Trophoblast cell (in vitro differentiated cells and primary cell): ENCODE data around the gene GPR35.

Source experiments
- DNase-seq, 2 donors: peaks; one replicate each; pipeline ENCODE4 v3.0.0-alpha.2; 2016
- H2AFZ ChIP-seq: 2 replicates; pipeline ENCODE4 v1.6.1; 2013; ENCODE audit warnings: low read length, moderate library complexity, mild to moderate bottlenecking; ENCODE audit not compliant: insufficient read depth, poor library complexity
- H2AK5ac ChIP-seq: 2 replicates; pipeline ENCODE4 v1.6.1; 2013; ENCODE audit warnings: mild to moderate bottlenecking, low read length
- H2BK120ac ChIP-seq: 2 replicates; pipeline ENCODE4 v1.6.1; 2013; ENCODE audit warnings: low read length, mild to moderate bottlenecking, moderate library complexity; ENCODE audit not compliant: insufficient read depth, poor library complexity
- H2BK12ac ChIP-seq: 2 replicates; pipeline ENCODE4 v1.6.1; 2013; ENCODE audit warnings: mild to moderate bottlenecking, low read length, moderate library complexity
- H2BK5ac ChIP-seq: 2 replicates; pipeline ENCODE4 v1.6.1; 2013; ENCODE audit warnings: low read length, low read depth, moderate library complexity, mild to moderate bottlenecking; ENCODE audit not compliant: poor library complexity
- H3K14ac ChIP-seq: 2 replicates; pipeline ENCODE4 v1.6.1; 2013; ENCODE audit warnings: mild to moderate bottlenecking, low read length
- H3K18ac ChIP-seq: 2 replicates; pipeline ENCODE4 v1.6.1; 2013; ENCODE audit warnings: mild to moderate bottlenecking, low read length
- H3K23ac ChIP-seq: 2 replicates; pipeline ENCODE4 v1.6.1; 2013; ENCODE audit warnings: low read length
- H3K27ac ChIP-seq: 2 replicates; pipeline ENCODE4 v1.5.1; 2013; ENCODE audit warnings: low read depth, mild to moderate bottlenecking, inconsistent platforms, low read length, moderate library complexity
- H3K27me3 ChIP-seq: 2 replicates; pipeline ENCODE4 v1.6.1; 2013; ENCODE audit warnings: inconsistent platforms, mild to moderate bottlenecking, low read length, moderate library complexity; ENCODE audit not compliant: insufficient read depth
- H3K36me3 ChIP-seq, 2 experiments: 1 replicate in 1 of 2; 2 replicates in 1 of 2; pipeline ENCODE4 v1.6.1; 2013; ENCODE audit warnings: low read length in 2 of 2, mild to moderate bottlenecking in 2 of 2, moderate library complexity in 1 of 2; ENCODE audit not compliant: insufficient read depth in 2 of 2, control insufficient read depth in 1 of 2
- H3K4ac ChIP-seq: 2 replicates; pipeline ENCODE4 v1.6.1; 2013; ENCODE audit warnings: low read depth, mild to moderate bottlenecking, low read length, moderate library complexity
- H3K4me1 ChIP-seq, 2 experiments: 1 replicate in 1 of 2; 2 replicates in 1 of 2; pipeline ENCODE4 v1.6.1; 2013; ENCODE audit warnings: low read length in 2 of 2, mild to moderate bottlenecking in 2 of 2, moderate library complexity in 1 of 2; ENCODE audit not compliant: insufficient read depth in 2 of 2, control insufficient read depth in 1 of 2
- H3K4me2 ChIP-seq: 2 replicates; pipeline ENCODE4 v1.6.1; 2013; ENCODE audit warnings: inconsistent platforms, mild to moderate bottlenecking, low read length, moderate library complexity
- H3K4me3 ChIP-seq: 2 replicates; pipeline ENCODE4 v1.5.1; 2013; ENCODE audit warnings: mild to moderate bottlenecking, low read depth, low read length, inconsistent platforms
- H3K79me1 ChIP-seq: one replicate; pipeline ENCODE4 v1.6.1; 2013; ENCODE audit warnings: low read length
- H3K79me2 ChIP-seq: 2 replicates; pipeline ENCODE4 v1.6.1; 2013; ENCODE audit warnings: low read length, mild to moderate bottlenecking; ENCODE audit not compliant: control insufficient read depth, insufficient read depth, poor library complexity
- H3K9ac ChIP-seq: 2 replicates; pipeline ENCODE4 v1.6.1; 2013; ENCODE audit warnings: mild to moderate bottlenecking, low read length
- H3K9me3 ChIP-seq: 2 replicates; pipeline ENCODE4 v1.6.1; 2013; ENCODE audit warnings: low read depth, mild to moderate bottlenecking, control low read depth, inconsistent platforms, low read length; ENCODE audit not compliant: insufficient read depth
- H4K12ac ChIP-seq: 2 replicates; pipeline ENCODE4 v1.6.1; 2013; ENCODE audit warnings: low read depth, mild to moderate bottlenecking, low read length, moderate library complexity
- H4K8ac ChIP-seq: 2 replicates; pipeline ENCODE4 v1.6.1; 2013; ENCODE audit warnings: low read depth, mild to moderate bottlenecking, low read length, moderate library complexity
- H4K91ac ChIP-seq: one replicate; pipeline ENCODE4 v1.6.1; 2013; ENCODE audit warnings: low read depth, mild to moderate bottlenecking, low read length, moderate library complexity
- WGBS: extraction: QIAGEN DNeasy Blood & Tissue Kit; methylation state at CpG from one replicate; pipeline ENCODE4 v1.1.7; 2013; ENCODE audit warnings: missing lambda C conversion rate; ENCODE audit not compliant: insufficient read length, insufficient coverage; ENCODE audit errors: extremely low coverage; 5-methylcytosine and 5-hydroxymethylcytosine counted together

Gene GPR35

GRCh38 chr2:240604939-240605716 lies 20.2 kb upstream of the GPR35 start:
- Histone ChIP-seq H3K4me1 (no peaks in the 10 kb centered on the region), H2BK12ac (no peak overlapping the region), H3K79me2 (no peaks in the 10 kb centered on the region), H3K27me3 (no peaks in the 10 kb centered on the region), H4K8ac (no peak overlapping the region), H3K4ac (no peak overlapping the region), H4K91ac (no peak overlapping the region), H3K4me2 (no peak overlapping the region), H3K79me1 (no peaks in the 10 kb centered on the region), H3K4me3 (no peak overlapping the region), H2BK5ac (no peak overlapping the region), H3K18ac (no peak overlapping the region), H3K14ac (no peak overlapping the region), H2AK5ac (no peak overlapping the region), H3K36me3 (peaks cover 0 to 4% of the 10 kb centered on the region in 2 experiments), H2AFZ (no peak overlapping the region), H3K23ac (no peak overlapping the region), H4K12ac (no peak overlapping the region), H2BK120ac (no peak overlapping the region), H3K27ac (no peak overlapping the region), H3K9ac (no peak overlapping the region), H3K9me3 (peaks cover 2% of the 10 kb centered on the region)
- DNase-seq, result no peak
- no CpG with 5 or more reads among the region's 19 CpGs for WGBS

DNA sequence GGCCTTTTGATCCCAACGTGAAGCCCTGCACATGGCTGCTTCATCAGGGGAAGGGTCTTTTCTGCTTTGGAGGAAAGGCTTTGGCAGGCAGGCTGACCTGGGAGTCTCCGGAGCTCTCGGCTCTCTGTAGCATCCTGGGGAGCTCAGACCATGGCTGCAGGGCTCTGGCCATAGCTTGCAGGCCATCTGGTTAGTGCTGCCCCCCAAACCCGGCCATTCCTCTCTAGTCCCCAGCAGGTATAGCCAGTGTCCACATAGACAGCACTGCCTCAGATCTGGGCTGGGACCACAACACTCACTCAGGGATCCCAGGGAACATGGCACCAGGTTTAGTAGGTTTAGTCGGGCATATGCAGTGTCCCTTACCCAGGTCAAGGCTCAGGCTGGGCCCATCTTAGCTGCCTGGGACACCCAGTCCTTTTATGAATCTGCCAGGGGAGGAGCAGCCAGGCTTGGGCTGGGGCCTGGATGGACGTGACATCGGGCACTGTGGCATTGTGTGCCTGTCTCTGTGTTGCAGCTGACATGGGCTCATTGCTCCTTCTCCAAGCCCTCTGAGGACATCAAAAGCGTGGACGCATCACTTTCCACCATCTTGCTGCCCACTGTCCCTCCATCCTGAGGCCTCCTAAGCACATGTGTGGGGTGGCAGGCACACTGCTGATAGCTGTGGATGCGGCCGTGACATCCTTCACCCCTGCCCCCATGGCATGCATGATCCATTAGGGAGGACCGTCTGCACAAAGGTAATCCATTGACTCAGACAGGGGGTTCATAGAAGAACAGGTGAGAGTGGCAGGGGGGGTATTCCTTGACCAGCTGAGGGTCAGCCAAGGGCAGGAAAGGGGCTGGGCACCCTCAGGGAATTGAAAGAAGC lies 19.2 kb upstream of the GPR35 start:
- H3K4me2 ChIP-seq, result no peak overlapping the region
- peaks cover 2% of the 10 kb centered on the region for H3K9me3 ChIP-seq
- H3K23ac ChIP-seq, result no peak overlapping the region
- peaks cover 0 to 4% of the 10 kb centered on the region in 2 experiments for H3K36me3 ChIP-seq
- H2AFZ ChIP-seq, result no peak overlapping the region
- WGBS, result no CpG with 5 or more reads among the region's 12 CpGs
- no peak overlapping the region for H3K9ac ChIP-seq
- no peak overlapping the region for H3K4me3 ChIP-seq
- H3K27ac ChIP-seq, result no peak overlapping the region
- no peaks in the 10 kb centered on the region for H3K4me1 ChIP-seq
- H2BK120ac ChIP-seq, result no peak overlapping the region
- H3K14ac ChIP-seq, result no peak overlapping the region
- H3K79me1 ChIP-seq, result no peaks in the 10 kb centered on the region
- no peak overlapping the region for H3K4ac ChIP-seq
- no peaks in the 10 kb centered on the region for H3K79me2 ChIP-seq
- H3K18ac ChIP-seq, result no peak overlapping the region
- H4K8ac ChIP-seq, result no peak overlapping the region
- H4K91ac ChIP-seq, result no peak overlapping the region
- H2AK5ac ChIP-seq, result no peak overlapping the region
- no peak overlapping the region for H4K12ac ChIP-seq
- H2BK5ac ChIP-seq, result no peak overlapping the region
- H2BK12ac ChIP-seq, result no peak overlapping the region
- DNase-seq, result no peak
- no peaks in the 10 kb centered on the region for H3K27me3 ChIP-seq

GRCh38 chr2:240611601-240612210 lies 13.6 kb upstream of the GPR35 start:
- no peak overlapping the region for H3K4ac ChIP-seq
- no peak overlapping the region for H2AK5ac ChIP-seq
- H3K9ac ChIP-seq, result no peak overlapping the region
- H3K4me1 ChIP-seq, result no peaks in the 10 kb centered on the region
- H2BK12ac ChIP-seq, result no peak overlapping the region
- no peaks in the 10 kb centered on the region for H3K79me1 ChIP-seq
- no peak for DNase-seq
- no peak overlapping the region for H4K8ac ChIP-seq
- H3K14ac ChIP-seq, result no peak overlapping the region
- no peaks in the 10 kb centered on the region for H3K79me2 ChIP-seq
- WGBS, result no CpG with 5 or more reads among the region's 10 CpGs
- H2AFZ ChIP-seq, result no peak overlapping the region
- H2BK120ac ChIP-seq, result no peak overlapping the region
- peaks cover 17% of the 10 kb centered on the region for H3K9me3 ChIP-seq
- H3K4me2 ChIP-seq, result no peak overlapping the region
- H3K27ac ChIP-seq, result no peak overlapping the region
- no peak overlapping the region for H4K12ac ChIP-seq
- no peak overlapping the region for H3K4me3 ChIP-seq
- H3K27me3 ChIP-seq, result no peaks in the 10 kb centered on the region
- H2BK5ac ChIP-seq, result no peak overlapping the region
- H3K23ac ChIP-seq, result no peak overlapping the region
- H3K36me3 ChIP-seq, result no peaks in the 10 kb centered on the region
- H3K18ac ChIP-seq, result no peak overlapping the region
- no peak overlapping the region for H4K91ac ChIP-seq

GRCh38 chr2:240613781-240614180 lies 11.5 kb upstream of the GPR35 start:
- Histone ChIP-seq H4K12ac (no peak overlapping the region), H2BK120ac (no peak overlapping the region), H3K4me2 (no peak overlapping the region), H3K14ac (no peak overlapping the region), H3K4me3 (no peak overlapping the region), H2AK5ac (no peak overlapping the region), H2BK12ac (no peak overlapping the region), H2BK5ac (no peak overlapping the region), H3K9ac (no peak overlapping the region), H3K79me2 (no peaks in the 10 kb centered on the region), H3K23ac (no peak overlapping the region), H4K91ac (no peak overlapping the region), H4K8ac (no peak overlapping the region), H3K9me3 (peaks cover 19% of the 10 kb centered on the region), H2AFZ (no peak overlapping the region), H3K27me3 (no peaks in the 10 kb centered on the region), H3K27ac (no peak overlapping the region), H3K18ac (no peak overlapping the region), H3K79me1 (no peaks in the 10 kb centered on the region), H3K4me1 (no peaks in the 10 kb centered on the region), H3K36me3 (no peaks in the 10 kb centered on the region), H3K4ac (no peak overlapping the region)
- WGBS, result 100% methylated on average over 2 of the region's 4 CpGs
- no peak for DNase-seq
